Measurements from ENCODE around the gene HOMEZ.

Gene HOMEZ

DNA sequence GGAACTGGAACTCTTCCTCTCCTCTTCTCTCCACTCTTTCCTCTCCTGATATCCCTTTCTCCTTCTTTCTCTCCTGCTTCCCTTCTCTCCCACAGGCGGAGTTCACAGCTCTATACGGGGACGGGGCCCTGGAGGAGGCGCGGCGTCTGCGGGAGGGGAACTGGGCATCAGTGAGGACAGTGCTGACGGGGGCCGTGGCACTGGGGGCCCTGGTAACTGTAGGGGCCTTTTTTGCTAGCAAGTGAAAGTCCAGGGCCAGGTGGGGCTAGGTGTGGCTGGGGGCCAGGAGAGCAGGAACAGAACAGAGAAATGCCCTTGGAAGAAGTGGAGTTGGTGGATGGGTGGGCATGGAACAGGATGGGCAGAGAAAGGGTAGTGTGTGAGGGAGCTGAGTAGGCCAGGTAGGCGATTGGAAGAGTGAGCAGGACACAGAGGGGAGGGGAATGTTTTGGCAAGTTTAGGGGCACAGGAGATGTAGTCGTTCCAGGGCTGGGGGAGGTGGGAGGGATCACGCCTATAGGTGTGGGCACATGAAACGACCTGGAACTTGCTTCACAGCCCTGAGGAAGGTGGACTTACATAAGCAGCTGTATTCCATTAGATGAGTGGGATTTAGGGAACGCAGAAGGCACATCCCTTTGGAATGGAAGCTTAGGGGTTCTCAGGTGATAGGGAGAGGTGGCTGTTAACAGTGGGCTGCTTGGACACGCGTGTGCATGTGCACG is 23.0 kb upstream of the HOMEZ start:
- FAIRE-seq: no peak
- no peak for DNase-seq (ENCODE audit: insufficient read length, low spot score)

DNA sequence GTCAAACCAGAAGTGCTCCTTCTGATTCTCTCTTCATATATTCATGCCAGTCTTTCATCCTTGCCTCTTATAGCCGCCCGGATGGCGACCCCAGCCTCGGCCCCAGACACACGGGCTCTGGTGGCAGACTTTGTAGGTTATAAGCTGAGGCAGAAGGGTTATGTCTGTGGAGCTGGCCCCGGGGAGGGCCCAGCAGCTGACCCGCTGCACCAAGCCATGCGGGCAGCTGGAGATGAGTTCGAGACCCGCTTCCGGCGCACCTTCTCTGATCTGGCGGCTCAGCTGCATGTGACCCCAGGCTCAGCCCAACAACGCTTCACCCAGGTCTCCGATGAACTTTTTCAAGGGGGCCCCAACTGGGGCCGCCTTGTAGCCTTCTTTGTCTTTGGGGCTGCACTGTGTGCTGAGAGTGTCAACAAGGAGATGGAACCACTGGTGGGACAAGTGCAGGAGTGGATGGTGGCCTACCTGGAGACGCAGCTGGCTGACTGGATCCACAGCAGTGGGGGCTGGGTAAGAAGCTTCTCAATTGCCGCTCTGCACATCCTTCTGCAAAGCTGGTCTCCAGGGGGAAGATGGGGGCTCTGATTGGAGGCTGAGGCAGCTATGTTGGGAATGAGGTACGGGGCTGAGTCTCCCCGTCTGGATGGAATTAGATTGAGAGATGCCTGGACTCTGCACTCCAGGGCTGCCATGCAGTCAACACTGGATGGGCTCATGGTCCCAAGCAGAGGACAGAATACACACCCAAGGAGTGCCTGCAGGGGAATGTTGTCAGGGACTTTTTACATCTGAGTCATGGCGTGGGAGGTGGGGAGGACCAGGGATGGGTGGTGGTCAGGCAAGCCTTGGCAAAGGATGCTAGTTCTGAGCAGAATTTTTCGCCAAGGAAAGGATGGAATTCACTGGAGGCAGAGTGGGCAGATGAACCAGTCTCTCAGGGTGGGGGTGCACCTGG is 22.0 kb upstream of the HOMEZ start:
- FAIRE-seq (no peak), DNase-seq (ENCODE audit: insufficient read length, low spot score) (no peak)

DNA sequence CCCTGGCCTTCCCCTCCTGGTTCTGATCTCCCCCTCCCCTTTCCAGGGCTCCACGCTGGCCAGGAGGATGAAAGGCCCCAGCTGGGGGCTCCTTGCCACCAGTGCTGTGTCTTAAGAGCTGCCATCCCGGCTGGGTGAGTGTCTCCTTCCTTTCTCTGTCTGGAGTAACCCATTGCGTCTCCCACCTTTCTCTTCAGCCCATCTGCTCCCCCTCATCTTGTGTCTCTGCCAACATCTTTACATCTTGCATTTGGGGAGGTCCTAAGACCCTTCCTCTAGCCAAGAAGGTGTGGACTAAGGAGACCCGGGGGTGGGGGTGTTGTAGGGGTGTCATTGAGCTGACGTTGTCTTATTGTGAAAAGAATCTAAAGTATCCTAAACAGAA is 21.2 kb upstream of the HOMEZ start:
- DNase-seq (ENCODE audit: insufficient read length, low spot score) (no peak), FAIRE-seq (no peak)

- FAIRE-seq: no peak
Measured at GRCh38 chr14:23306412-23307145, 20.6 kb upstream of the HOMEZ start, which contains the start of gene BCL2L2. TSS of gene BCL2L2 (plus strand) at chr14:23306833. CDS start at chr14:23307768, 935 bp downstream.

DNA sequence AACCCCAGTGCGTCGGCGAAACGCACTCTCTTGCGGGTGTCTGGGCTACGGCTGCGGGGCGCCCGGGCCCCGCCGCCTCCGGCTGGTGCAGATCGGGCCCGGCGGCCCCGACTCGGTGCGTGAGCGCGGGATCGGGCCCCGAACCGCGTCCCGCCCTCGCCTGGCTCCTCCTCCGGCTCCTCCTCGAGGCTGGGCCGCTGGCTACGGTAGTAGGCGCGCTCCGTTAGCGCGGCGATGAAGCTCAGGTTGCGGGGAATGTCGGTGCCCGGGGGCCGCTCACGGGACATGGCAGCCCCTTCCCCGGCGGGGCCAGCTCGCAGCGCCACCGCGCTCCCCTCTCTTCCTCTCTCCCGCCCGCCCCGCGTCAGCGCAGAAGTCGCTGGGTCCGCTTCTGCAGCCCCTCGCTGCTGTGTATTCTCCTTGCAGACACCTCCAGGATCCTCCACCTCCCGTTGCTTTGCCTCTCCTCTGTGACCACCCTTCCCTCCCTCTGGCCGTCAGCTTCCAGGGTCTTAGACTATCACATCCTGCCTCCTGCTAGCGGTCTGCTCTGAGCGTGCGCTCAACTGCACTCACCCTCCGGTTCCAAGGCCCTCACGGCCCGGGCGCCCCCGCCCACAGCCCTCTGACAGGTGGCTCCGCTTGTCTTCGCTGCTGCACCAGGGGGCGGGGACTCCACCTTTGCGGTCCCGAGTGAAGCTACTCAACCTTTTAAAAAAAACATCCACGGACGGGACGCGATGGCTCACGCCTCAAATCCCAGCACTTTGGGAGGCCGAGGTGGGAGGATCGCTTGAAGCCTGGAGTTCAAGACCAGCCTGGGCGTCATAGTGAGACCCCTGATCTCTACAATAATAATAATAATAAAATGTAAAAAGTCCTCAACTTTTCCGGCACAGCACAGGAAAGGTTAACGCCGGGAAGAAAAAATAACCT is 16.6 kb upstream of the HOMEZ start, which contains the start of gene PPP1R3E:
Gene PPP1R3E, minus strand, starts transcription at position 570 of the 936 bp plus-strand sequence. Its CDS starts 283 bp downstream, at position 287.
- FAIRE-seq: no peak
- peak; percentile 14 for DNase-seq (ENCODE audit: insufficient read length, low spot score)

More at GRCh38 chr14:23306412-23307145, 20.6 kb upstream of the HOMEZ start, which contains the start of gene BCL2L2:
- DNase-seq (ENCODE audit: insufficient read length, low spot score): peak; percentile 57

- DNase-seq (ENCODE audit: insufficient read length, low spot score) (no peak), FAIRE-seq (no peak)
Measured at GRCh38 chr14:23301969-23302289, 16.0 kb upstream of the HOMEZ start.

- FAIRE-seq: peak; percentile 44
Measured at GRCh38 chr14:23301288-23301968, 15.5 kb upstream of the HOMEZ start.

GRCh38 chr14:23300687-23301223 is 14.8 kb upstream of the HOMEZ start:
- no peak for FAIRE-seq
- peak; percentile 6 for DNase-seq (ENCODE audit: insufficient read length, low spot score)

More at GRCh38 chr14:23301288-23301968, 15.5 kb upstream of the HOMEZ start:
- peak; percentile 90 for DNase-seq (ENCODE audit: insufficient read length, low spot score)

DNA sequence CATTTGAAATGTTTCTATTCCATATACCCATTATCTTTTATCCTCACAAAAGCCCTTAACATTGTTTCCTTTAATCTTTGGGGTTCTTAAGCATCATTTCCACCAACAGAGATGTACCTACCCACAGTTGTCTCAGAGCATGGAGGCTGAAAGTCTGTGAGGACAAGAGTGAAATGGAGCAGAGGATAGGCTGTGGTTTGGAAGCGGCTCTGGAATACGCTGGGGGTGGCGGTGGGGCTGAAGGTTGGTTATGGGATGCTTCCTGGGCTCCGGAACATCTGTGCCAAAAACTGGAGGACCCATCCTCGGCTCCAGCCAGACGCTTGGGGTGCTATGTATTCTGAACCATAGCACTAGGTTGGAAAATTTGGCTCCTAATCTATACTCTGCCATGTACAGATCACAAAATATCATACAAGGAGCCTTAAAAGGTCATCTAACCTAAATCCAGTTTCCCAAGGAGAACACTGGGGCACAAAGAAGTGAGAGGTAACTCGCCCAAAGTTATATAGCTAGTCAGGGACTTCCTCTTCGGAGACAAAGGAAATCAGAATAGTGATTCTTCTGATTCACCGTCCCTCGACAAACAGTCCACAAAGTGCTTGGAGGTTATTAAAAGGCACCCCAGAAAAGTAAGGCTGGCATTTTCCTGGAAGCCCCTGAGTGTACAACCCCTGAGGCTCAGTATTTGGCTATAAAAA is 14.2 kb upstream of the HOMEZ start:
- no peak for FAIRE-seq
- DNase-seq (ENCODE audit: insufficient read length, low spot score): no peak

DNA sequence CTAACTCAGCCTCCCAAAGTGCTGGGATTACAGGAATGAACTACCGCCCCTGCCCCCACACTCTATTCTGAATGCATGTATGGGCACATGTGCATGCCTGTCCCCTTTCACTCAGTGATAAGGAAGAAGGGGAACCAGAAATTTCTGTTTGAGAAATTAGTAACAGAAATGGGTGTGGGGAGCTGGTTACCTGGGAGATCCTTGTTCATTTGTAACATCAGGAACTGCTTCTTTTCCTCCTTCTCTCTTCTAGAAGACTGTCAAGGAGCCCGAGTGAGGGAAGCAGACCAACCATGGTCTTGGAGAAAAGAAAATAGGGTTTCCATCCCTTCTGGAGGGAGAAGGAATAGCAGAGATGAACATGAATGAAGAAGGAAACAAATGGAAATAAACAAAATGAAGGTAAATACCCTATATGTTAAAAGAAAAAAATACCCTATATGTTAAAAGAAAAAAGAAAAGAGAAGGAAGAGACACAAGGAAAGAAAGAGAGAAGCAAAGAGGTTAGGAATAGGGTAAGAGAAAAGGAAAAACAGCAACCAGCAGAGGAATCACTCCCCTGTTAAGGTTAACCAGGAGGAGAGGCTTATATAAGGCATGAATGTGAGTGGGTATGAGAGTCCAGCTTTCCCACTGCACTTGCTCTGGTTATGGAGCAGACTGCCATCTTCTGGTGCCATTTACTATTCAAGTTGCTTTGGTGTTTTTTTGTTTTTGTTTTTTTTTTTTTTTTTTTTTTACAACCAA is 13.5 kb upstream of the HOMEZ start:
- peak; percentile 19 for DNase-seq (ENCODE audit: insufficient read length, low spot score)
- FAIRE-seq: no peak

DNA sequence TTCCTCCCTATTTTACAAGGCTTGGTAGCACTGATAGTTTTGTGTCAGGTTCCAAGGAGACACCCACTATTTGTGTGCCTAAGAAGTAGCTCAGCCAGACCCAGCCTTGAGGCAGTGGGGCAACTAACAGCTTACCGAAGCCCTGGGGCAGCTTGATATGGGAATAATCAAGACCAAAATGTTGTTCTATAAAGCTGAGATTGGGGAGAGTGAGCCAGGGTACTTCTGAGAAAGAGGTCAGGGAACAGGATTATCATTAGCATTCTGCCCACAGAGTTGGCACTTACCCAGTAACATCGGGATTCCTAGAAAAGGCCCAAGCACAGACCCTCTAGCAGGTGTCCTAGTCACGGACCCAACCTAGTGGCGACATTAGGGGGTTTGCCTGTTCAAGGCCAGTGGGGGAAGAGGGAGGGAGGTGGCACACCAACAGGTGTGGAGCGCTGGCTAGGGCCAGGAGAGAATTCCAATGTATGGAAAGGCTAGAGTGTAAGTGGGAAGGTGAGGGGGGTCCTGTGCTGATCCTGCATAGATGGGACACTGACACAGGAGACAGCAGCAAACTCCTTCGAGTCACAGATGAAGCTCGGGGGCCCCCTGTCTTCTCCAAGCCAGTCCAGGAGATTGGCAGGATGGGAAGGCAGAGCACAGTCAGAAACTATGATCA is 11.8 kb upstream of the HOMEZ start:
- DNase-seq (ENCODE audit: insufficient read length, low spot score) (no peak), FAIRE-seq (no peak)

- no peak for DNase-seq (ENCODE audit: insufficient read length, low spot score)
- no peak for FAIRE-seq
Measured at GRCh38 chr14:23297096-23297495, 11.2 kb upstream of the HOMEZ start.

- DNase-seq (ENCODE audit: insufficient read length, low spot score): no peak
- FAIRE-seq: no peak
Measured at GRCh38 chr14:23296012-23296777, 10.3 kb upstream of the HOMEZ start.

DNA sequence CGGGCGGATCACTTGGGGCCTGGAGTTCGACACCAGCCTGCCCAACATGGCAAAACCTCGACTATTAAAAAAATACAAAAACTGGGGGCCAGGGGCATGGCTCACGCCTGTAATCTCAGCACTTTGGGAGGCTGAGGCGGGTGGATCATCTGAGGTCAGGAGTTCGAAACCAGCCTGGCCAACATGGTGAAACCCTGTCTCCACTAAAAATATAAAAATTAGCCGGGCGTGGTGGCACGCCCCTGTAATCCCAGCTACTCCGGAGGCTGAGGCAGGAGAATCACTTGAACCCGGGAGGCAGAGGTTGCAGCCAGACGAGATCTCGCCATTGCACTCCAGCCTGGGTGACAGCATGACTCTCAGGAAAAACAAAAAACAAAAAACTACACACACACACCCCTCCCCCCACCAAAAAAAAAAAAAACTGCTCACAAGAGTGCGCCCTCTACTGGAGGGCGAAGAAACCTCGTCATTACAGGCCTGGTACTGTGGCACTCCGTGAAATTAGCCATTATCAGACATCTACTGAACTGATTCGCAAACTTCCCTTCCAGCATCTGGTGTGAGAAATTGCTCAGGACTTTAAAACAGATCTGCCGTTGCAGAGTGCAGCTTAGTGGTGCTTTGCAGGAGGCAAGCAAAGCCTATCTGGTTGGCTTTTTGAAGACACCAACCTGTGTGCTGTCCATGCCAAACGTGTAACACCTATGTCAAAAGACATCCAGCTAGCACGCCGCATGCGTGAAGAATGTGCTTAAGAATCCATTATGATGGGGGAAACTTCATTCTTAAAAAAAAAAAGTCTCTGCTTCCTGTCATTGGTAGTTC is 9.0 kb upstream of the HOMEZ start:
- FAIRE-seq: no peak
- DNase-seq (ENCODE audit: insufficient read length, low spot score): no peak

DNA sequence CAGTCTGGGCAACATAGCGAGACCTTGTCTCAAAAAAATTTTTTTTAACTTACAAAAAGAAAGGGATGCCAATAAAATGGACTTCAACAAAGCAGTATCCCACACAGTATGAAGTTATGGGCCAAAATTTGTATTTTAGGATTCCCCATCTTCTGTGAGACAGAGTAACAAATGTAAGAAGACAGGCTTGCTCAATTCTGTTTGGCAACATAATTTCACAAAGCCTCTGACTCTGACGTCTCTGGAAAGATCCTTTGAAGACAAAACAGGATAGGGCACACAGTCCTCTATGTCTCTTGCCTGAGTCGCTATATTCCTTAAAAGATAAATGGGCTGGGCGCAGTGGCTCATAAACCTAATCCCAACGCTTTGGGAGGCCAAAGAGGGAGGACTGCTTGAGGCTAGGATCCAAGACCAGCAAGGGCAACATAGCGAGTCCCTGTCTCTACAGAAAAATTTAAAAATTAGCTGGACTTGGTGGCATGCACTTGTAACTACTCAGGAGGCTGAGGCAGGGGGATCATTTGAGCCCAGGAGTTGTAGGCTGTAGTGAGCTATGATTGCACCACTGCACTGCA is 1.1 kb upstream of the HOMEZ start:
- DNase-seq (ENCODE audit: insufficient read length, low spot score): no peak
- FAIRE-seq: no peak
